Astrocyte (in vitro differentiated cells and primary cell): ENCODE results near the gene MAPKBP1.

ENCODE experiments used
- EZH2 ChIP-seq: IDR thresholded peaks from 2 replicates; pipeline ENCODE4 v1.6.1; 2012; ENCODE audit warnings: mild to moderate bottlenecking, low read length, inconsistent platforms; ENCODE audit not compliant: insufficient read depth
- TF ChIP-seq, protein P1 (sequence below): IDR thresholded peaks from 2 replicates; pipeline ENCODE4 v1.5.1; 2011; ENCODE audit warnings: low read depth, mild to moderate bottlenecking, inconsistent platforms, low read length, moderate library complexity; ENCODE audit not compliant: insufficient read depth

DNA sequence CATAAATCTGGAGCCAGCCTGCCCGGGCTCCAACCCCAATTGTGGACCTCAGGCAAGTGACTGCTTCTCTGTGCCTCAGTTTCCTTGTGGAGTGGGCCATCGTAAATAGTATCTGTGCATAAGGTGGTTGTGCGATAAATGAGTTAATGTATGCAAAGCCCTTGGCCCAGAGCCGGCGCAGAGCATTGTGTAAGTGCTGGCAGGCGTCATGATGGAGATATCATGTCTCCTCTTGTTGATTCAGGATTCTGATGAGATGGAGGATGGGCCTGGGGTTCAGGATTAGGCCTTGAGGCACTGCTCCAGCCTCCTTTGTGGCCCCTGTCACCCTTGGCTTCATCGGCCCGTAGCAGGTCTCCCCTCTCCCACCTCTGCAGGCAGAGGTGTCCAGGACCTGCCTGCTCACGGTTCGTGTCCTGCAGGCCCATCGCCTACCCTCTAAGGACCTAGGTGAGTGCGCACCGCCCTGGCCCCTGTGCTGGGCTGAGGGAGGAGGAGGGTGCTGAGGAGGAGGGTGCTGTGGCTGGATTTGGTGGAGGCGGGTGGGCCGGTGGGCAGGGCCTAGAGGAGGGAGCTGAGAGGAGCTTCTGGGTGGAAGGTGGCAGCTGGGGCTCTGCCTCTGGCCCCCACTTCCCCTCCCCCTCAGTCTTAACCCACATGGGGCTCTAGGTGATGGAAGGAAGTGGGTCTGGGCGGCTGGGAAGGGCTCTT lies 65.7 kb downstream of the MAPKBP1 start:
- TF ChIP-seq, protein P1, sequence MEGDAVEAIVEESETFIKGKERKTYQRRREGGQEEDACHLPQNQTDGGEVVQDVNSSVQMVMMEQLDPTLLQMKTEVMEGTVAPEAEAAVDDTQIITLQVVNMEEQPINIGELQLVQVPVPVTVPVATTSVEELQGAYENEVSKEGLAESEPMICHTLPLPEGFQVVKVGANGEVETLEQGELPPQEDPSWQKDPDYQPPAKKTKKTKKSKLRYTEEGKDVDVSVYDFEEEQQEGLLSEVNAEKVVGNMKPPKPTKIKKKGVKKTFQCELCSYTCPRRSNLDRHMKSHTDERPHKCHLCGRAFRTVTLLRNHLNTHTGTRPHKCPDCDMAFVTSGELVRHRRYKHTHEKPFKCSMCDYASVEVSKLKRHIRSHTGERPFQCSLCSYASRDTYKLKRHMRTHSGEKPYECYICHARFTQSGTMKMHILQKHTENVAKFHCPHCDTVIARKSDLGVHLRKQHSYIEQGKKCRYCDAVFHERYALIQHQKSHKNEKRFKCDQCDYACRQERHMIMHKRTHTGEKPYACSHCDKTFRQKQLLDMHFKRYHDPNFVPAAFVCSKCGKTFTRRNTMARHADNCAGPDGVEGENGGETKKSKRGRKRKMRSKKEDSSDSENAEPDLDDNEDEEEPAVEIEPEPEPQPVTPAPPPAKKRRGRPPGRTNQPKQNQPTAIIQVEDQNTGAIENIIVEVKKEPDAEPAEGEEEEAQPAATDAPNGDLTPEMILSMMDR: no peak
- no peak for TF ChIP-seq EZH2
